Epithelial cell of proximal tubule (primary cell): ENCODE measurements around the gene DYNLT1. TPM values are rescaled to one million over a fixed set of nuclear protein-coding genes. Genes with fewer than 3 reads are reported as not detected.

Experiments used
- DNase-seq: peaks from one replicate; pipeline ENCODE4 v3.0.0-alpha.2; 2011; ENCODE audit warnings: low read depth
- H3K4me3 ChIP-seq: 2 replicates; pipeline ENCODE4 v1.5.1; 2011; ENCODE audit warnings: low read depth, mild to moderate bottlenecking, low read length
- CTCF ChIP-seq: conservative IDR thresholded peaks from 2 replicates; pipeline ENCODE4 v1.5.1; 2012; ENCODE audit warnings: low read depth, mild to moderate bottlenecking, low read length
- total RNA-seq: library from RNA; depleted of rRNA; stranded (reverse); fragments of >200 nt; gene quantifications from 2 replicates; pipeline ENCODE4 v1.2.3, GENCODE V29; 2015

Gene DYNLT1
- total RNA-seq, 1 donor from 2014 or later = 295 TPM

- no peak overlapping the region for H3K4me3 ChIP-seq
- no peak for DNase-seq
- TF ChIP-seq CTCF = no peak
These were observed 18.0 kb downstream of the DYNLT1 start for GRCh38 chr6:158626360-158627167.

- no peak for DNase-seq
- TF ChIP-seq CTCF = no peak
- H3K4me3 ChIP-seq = no peak overlapping the region
These were observed 18.6 kb downstream of the DYNLT1 start for GRCh38 chr6:158625881-158626305.

GRCh38 chr6:158624684-158625682 lies 19.6 kb downstream of the DYNLT1 start:
- no peak for TF ChIP-seq CTCF
- H3K4me3 ChIP-seq = no peak overlapping the region
- DNase-seq = no peak

GRCh38 chr6:158622545-158623190 lies 21.9 kb downstream of the DYNLT1 start:
- H3K4me3 ChIP-seq = no peak overlapping the region

GRCh38 chr6:158621694-158622544 lies 22.6 kb downstream of the DYNLT1 start:
- no peak for DNase-seq
- no peak for TF ChIP-seq CTCF
- H3K4me3 ChIP-seq = no peak overlapping the region

More at GRCh38 chr6:158622545-158623190, 21.9 kb downstream of the DYNLT1 start:
- DNase-seq = no peak
- no peak for TF ChIP-seq CTCF
